ENCODE measurements around the gene MSMP.

- TF ChIP-seq CTCF (conservative IDR thresholded peaks at IDR 0.05 in 1 of 2, IDR thresholded peaks at IDR 0.05 in 1 of 2; ENCODE audit: low read depth in 1 of 2, low read length in 2 of 2): no peak
- TF ChIP-seq EZH2 (IDR thresholded peaks at IDR 0.05; ENCODE audit: low read length, missing control alignments): no peak
Observed at GRCh38 chr9:35734096-35734495, 20.0 kb downstream of the MSMP start.
